H9 (cell line): ENCODE measurements around the gene EEF1A2. TPM values are rescaled to one million over a fixed set of nuclear protein-coding genes. Genes with fewer than 3 reads are reported as not detected.
A peak's percentile ranks its signal among the peaks of the same experiment; 100 is the strongest.

ENCODE experiments used
- DNase-seq: peaks from one replicate; pipeline ENCODE4 v3.0.0-alpha.2; 2017
- H2AFZ ChIP-seq: one replicate; pipeline ENCODE4 v1.6.1; 2013; ENCODE audit warnings: mild to moderate bottlenecking, low read length, control low read depth, moderate library complexity
- H2AK5ac ChIP-seq: 2 replicates; pipeline ENCODE4 v1.6.1; 2013; ENCODE audit warnings: low read length, control low read depth, mixed read lengths; ENCODE audit not compliant: insufficient read length
- H2BK120ac ChIP-seq: one replicate; pipeline ENCODE4 v1.6.1; 2013; ENCODE audit warnings: low read depth, mild to moderate bottlenecking, low read length, control low read depth, inconsistent platforms; ENCODE audit not compliant: poor library complexity, severe bottlenecking
- H2BK12ac ChIP-seq: 2 replicates; pipeline ENCODE4 v1.6.1; 2013; ENCODE audit warnings: low read length, control low read depth, mixed read lengths, low read depth; ENCODE audit not compliant: insufficient read length
- H2BK15ac ChIP-seq: 2 replicates; pipeline ENCODE4 v1.6.1; 2013; ENCODE audit warnings: low read depth, low read length, control low read depth
- H2BK20ac ChIP-seq: one replicate; pipeline ENCODE4 v1.6.1; 2013; ENCODE audit warnings: low read depth, mild to moderate bottlenecking, low read length, control low read depth, inconsistent platforms; ENCODE audit not compliant: poor library complexity, severe bottlenecking
- H2BK5ac ChIP-seq: 2 replicates; pipeline ENCODE4 v1.6.1; 2013; ENCODE audit warnings: low read length, control low read depth, mixed read lengths; ENCODE audit not compliant: insufficient read length
- H3K14ac ChIP-seq: 2 replicates; pipeline ENCODE4 v1.6.1; 2013; ENCODE audit warnings: low read length, control low read depth; ENCODE audit not compliant: insufficient read depth
- H3K18ac ChIP-seq: 2 replicates; pipeline ENCODE4 v1.6.1; 2013; ENCODE audit warnings: low read depth, mild to moderate bottlenecking, mixed read lengths, low read length, control low read depth; ENCODE audit not compliant: insufficient read length
- H3K23ac ChIP-seq: 2 replicates; pipeline ENCODE4 v1.6.1; 2013; ENCODE audit warnings: low read length, control low read depth, mixed read lengths, low read depth; ENCODE audit not compliant: insufficient read length
- H3K23me2 ChIP-seq: 2 replicates; pipeline ENCODE4 v1.6.1; 2013; ENCODE audit warnings: low read depth, mild to moderate bottlenecking, mixed read lengths, low read length, control low read depth; ENCODE audit not compliant: insufficient read length, poor library complexity, severe bottlenecking
- H3K27ac ChIP-seq: 2 replicates; pipeline ENCODE4 v1.5.1; 2013; ENCODE audit warnings: low read length, control low read depth, mixed read lengths, low read depth; ENCODE audit not compliant: insufficient read length
- H3K27me3 ChIP-seq: 2 replicates; pipeline ENCODE4 v1.6.1; 2013; ENCODE audit warnings: low read length, control low read depth, inconsistent platforms; ENCODE audit not compliant: insufficient read depth
- H3K4ac ChIP-seq: 2 replicates; pipeline ENCODE4 v1.6.1; 2013; ENCODE audit warnings: low read depth, mild to moderate bottlenecking, control low read depth, inconsistent platforms, low read length, moderate library complexity
- H3K4me1 ChIP-seq: 2 replicates; pipeline ENCODE4 v1.6.1; 2013; ENCODE audit warnings: low read length, control low read depth, inconsistent platforms; ENCODE audit not compliant: insufficient read depth
- H3K4me2 ChIP-seq: 2 replicates; pipeline ENCODE4 v1.6.1; 2013; ENCODE audit warnings: low read length, control low read depth, mixed read lengths; ENCODE audit not compliant: insufficient read length, insufficient read depth
- H3K56ac ChIP-seq: 2 replicates; pipeline ENCODE4 v1.6.1; 2013; ENCODE audit warnings: low read depth, mild to moderate bottlenecking, mixed read lengths, low read length, control low read depth; ENCODE audit not compliant: insufficient read length
- H3K79me1 ChIP-seq: 2 replicates; pipeline ENCODE4 v1.6.1; 2013; ENCODE audit warnings: low read depth, mild to moderate bottlenecking, moderate library complexity, low read length, control low read depth, inconsistent platforms; ENCODE audit not compliant: insufficient read depth, poor library complexity, severe bottlenecking
- H3K79me2 ChIP-seq: 2 replicates; pipeline ENCODE4 v1.6.1; 2013; ENCODE audit warnings: low read length, control low read depth, inconsistent platforms; ENCODE audit not compliant: insufficient read depth
- H3K9ac ChIP-seq: 2 replicates; pipeline ENCODE4 v1.6.1; 2013; ENCODE audit warnings: low read length, control low read depth, mixed read lengths; ENCODE audit not compliant: insufficient read length; ENCODE audit errors: extremely low read depth
- H3K9me3 ChIP-seq: one replicate; pipeline ENCODE4 v1.6.1; 2013; ENCODE audit warnings: low read depth, low read length, inconsistent platforms; ENCODE audit not compliant: control insufficient read depth
- H3T11ph ChIP-seq: one replicate; pipeline ENCODE4 v1.6.1; 2013; ENCODE audit warnings: mild to moderate bottlenecking, low read length, control low read depth, inconsistent platforms
- H4K20me1 ChIP-seq: one replicate; pipeline ENCODE4 v1.6.1; 2013; ENCODE audit not compliant: control insufficient read depth, insufficient read length, insufficient read depth
- H4K5ac ChIP-seq: 2 replicates; pipeline ENCODE4 v1.6.1; 2013; ENCODE audit warnings: low read depth, mild to moderate bottlenecking, mixed read lengths, low read length, control low read depth; ENCODE audit not compliant: insufficient read length
- H4K8ac ChIP-seq: replicated peaks from 2 replicates; pipeline ENCODE4 v1.6.1; 2013; ENCODE audit warnings: low read length, control low read depth, mixed read lengths, low read depth; ENCODE audit not compliant: insufficient read length
- H4K91ac ChIP-seq: 2 replicates; pipeline ENCODE4 v1.6.1; 2013; ENCODE audit warnings: low read depth, mild to moderate bottlenecking, moderate library complexity, mixed read lengths, low read length, control low read depth; ENCODE audit not compliant: insufficient read length
- H3K27ac Mint-ChIP-seq, 3 experiments: 2 replicates in 2 of 3; 3 replicates in 1 of 3; pipeline ENCODE4 v1.8.0; 2020 to 2021; ENCODE audit warnings: mixed read lengths in 3 of 3, mild to moderate bottlenecking in 1 of 3, moderate library complexity in 1 of 3
- H3K27me3 Mint-ChIP-seq: 2 replicates; pipeline ENCODE4 v1.8.0; 2021; ENCODE audit warnings: low read depth, mild to moderate bottlenecking, moderate library complexity, mixed read lengths
- H3K36me3 Mint-ChIP-seq, 3 experiments: 2 replicates in 2 of 3; 3 replicates in 1 of 3; pipeline ENCODE4 v1.8.0; 2020 to 2021; ENCODE audit warnings: low read depth in 3 of 3, mixed read lengths in 3 of 3; ENCODE audit not compliant: insufficient read depth in 1 of 3
- H3K4me1 Mint-ChIP-seq, 2 experiments: 2 replicates each; pipeline ENCODE4 v1.8.0; 2020; ENCODE audit warnings: mixed read lengths in 2 of 2
- H3K4me3 Mint-ChIP-seq, 2 experiments: 2 replicates in 1 of 2; 3 replicates in 1 of 2; pipeline ENCODE4 v1.8.0; 2020 to 2021; ENCODE audit warnings: mild to moderate bottlenecking in 2 of 2, mixed read lengths in 2 of 2, moderate library complexity in 1 of 2
- H3K9me3 Mint-ChIP-seq, 2 experiments: 2 replicates in 1 of 2; 3 replicates in 1 of 2; pipeline ENCODE4 v1.8.0; 2020; ENCODE audit warnings: mild to moderate bottlenecking in 2 of 2, mixed read lengths in 2 of 2, moderate library complexity in 1 of 2
- WGBS: extraction: QIAGEN DNeasy Blood & Tissue Kit; methylation state at CpG from one replicate; pipeline ENCODE4 v1.1.7; 2013; ENCODE audit warnings: missing lambda C conversion rate, low lambda C conversion rate, mixed read lengths; ENCODE audit not compliant: insufficient read length; ENCODE audit errors: extremely low coverage; 5-methylcytosine and 5-hydroxymethylcytosine counted together
- total RNA-seq: library from RNA; stranded (reverse); gene quantifications from 2 replicates; pipeline ENCODE4 v1.2.1, GENCODE V29; 2021
- TF ChIP-seq, protein P1 (sequence below): fragments of 200-600 bp; sonication (generic); conservative IDR thresholded peaks from 3 replicates; pipeline ENCODE4 v1.8.0; 2021; ENCODE audit warnings: antibody characterized with exemption, mild to moderate bottlenecking

Gene EEF1A2
- total RNA-seq, 1 experiment from 2014 or later = 27.4 TPM

GRCh38 chr20:63521602-63522001 lies 22.7 kb upstream of the EEF1A2 start:
- Histone ChIP-seq H4K5ac (no peak overlapping the region), H3K14ac (peak overlapping the region; percentile 89), H3K23me2 (peaks cover 10% of the 10 kb centered on the region), H4K20me1 (no peaks in the 10 kb centered on the region), H3K4me2 (peak overlapping the region; percentile 68), H3K4ac (no peak overlapping the region; the same call in 1 of the 2 replicates), H3K27ac (no peak overlapping the region), H3K23ac (no peak overlapping the region), H3K79me2 (no peaks in the 10 kb centered on the region; the same call in 1 of the 2 replicates), H2BK20ac (no peak overlapping the region), H2BK15ac (no peak overlapping the region), H2AFZ (no peak overlapping the region), H2BK120ac (no peak overlapping the region), H3K4me1 (no peaks in the 10 kb centered on the region; the same call in 1 of the 2 replicates), H3K27me3 (no peaks in the 10 kb centered on the region), H4K8ac (no peak overlapping the region), H3K9ac (peak overlapping the region; percentile 80), H3K56ac (no peak overlapping the region), H3K9me3 (no peaks in the 10 kb centered on the region), H2AK5ac (no peak overlapping the region), H2BK5ac (no peak overlapping the region), H3T11ph (no peak overlapping the region), H4K91ac (peak overlapping the region; percentile 11), H3K79me1 (peaks cover 4% of the 10 kb centered on the region), H2BK12ac (no peak overlapping the region), H3K18ac (peak overlapping the region; percentile 15)
- peak overlapping the region; percentile 84 to 91 for H3K4me3 Mint-ChIP-seq
- H3K36me3 Mint-ChIP-seq = peaks cover 20 to 45% (median 22%) of the 10 kb centered on the region in 3 experiments; a peak in 6 of 7 replicates
- peaks cover 6% of the 10 kb centered on the region for H3K27me3 Mint-ChIP-seq
- WGBS = no CpG with 5 or more reads among the region's 23 CpGs
- H3K27ac Mint-ChIP-seq = peak overlapping the region in 2 of 3 experiments; percentile 48 to 91; a peak in 3 of 7 replicates
- H3K9me3 Mint-ChIP-seq = peaks cover 7 to 13% of the 10 kb centered on the region in 2 experiments; a peak in 4 of 5 replicates
- TF ChIP-seq, protein P1, sequence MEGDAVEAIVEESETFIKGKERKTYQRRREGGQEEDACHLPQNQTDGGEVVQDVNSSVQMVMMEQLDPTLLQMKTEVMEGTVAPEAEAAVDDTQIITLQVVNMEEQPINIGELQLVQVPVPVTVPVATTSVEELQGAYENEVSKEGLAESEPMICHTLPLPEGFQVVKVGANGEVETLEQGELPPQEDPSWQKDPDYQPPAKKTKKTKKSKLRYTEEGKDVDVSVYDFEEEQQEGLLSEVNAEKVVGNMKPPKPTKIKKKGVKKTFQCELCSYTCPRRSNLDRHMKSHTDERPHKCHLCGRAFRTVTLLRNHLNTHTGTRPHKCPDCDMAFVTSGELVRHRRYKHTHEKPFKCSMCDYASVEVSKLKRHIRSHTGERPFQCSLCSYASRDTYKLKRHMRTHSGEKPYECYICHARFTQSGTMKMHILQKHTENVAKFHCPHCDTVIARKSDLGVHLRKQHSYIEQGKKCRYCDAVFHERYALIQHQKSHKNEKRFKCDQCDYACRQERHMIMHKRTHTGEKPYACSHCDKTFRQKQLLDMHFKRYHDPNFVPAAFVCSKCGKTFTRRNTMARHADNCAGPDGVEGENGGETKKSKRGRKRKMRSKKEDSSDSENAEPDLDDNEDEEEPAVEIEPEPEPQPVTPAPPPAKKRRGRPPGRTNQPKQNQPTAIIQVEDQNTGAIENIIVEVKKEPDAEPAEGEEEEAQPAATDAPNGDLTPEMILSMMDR = no peak
- DNase-seq = peak; percentile 51
- H3K4me1 Mint-ChIP-seq = peaks cover 2 to 25% of the 10 kb centered on the region in 2 experiments; a peak in 3 of 4 replicates
